Measurements from ENCODE around the gene CD22. TPM values are rescaled to one million over a fixed set of nuclear protein-coding genes. Genes with fewer than 3 reads are reported as not detected.

Gene CD22
- total RNA-seq, 1 donor from 2014 or later = 4.7 TPM

- peaks cover 0 to 3% (median 0%) of the 10 kb centered on the region in 3 donors for H3K4me1 ChIP-seq (ENCODE audit: control insufficient read depth in 3 of 3, insufficient read depth in 3 of 3, low read length in 3 of 3)
- H3K36me3 ChIP-seq (ENCODE audit: control insufficient read depth in 3 of 3, insufficient read depth in 3 of 3, low read length in 3 of 3) = no peaks in the 10 kb centered on the region
- H3K27ac ChIP-seq (ENCODE audit: low read depth, low read length) = no peak overlapping the region
- no peak overlapping the region for H3K9ac ChIP-seq (ENCODE audit: low read depth in 1 of 3, low read length in 3 of 3)
- no peaks in the 10 kb centered on the region for H3K9me3 ChIP-seq (ENCODE audit: control insufficient read depth in 3 of 3, low read length in 3 of 3)
- H3K4me3 ChIP-seq (ENCODE audit: low read length in 3 of 3) = no peak overlapping the region
- H3K27me3 ChIP-seq (ENCODE audit: control insufficient read depth in 3 of 3, insufficient read depth in 3 of 3, low read length in 3 of 3) = peaks cover 14 to 37% (median 31%) of the 10 kb centered on the region in 3 donors
Measured at GRCh38 chr19:35346193-35347052, 17.4 kb downstream of the CD22 start.

GRCh38 chr19:35347171-35347929, 18.4 kb downstream of the CD22 start, which contains the start of gene FFAR1:
Gene FFAR1 (plus strand): TSS chr19:35347902. CDS start chr19:35351552, 3,650 bp downstream.
- Histone ChIP-seq H3K9me3 (ENCODE audit: control insufficient read depth in 3 of 3, low read length in 3 of 3) (no peaks in the 10 kb centered on the region), H3K27me3 (ENCODE audit: control insufficient read depth in 3 of 3, insufficient read depth in 3 of 3, low read length in 3 of 3) (peaks cover 13 to 42% (median 40%) of the 10 kb centered on the region in 3 donors), H3K36me3 (ENCODE audit: control insufficient read depth in 3 of 3, insufficient read depth in 3 of 3, low read length in 3 of 3) (no peaks in the 10 kb centered on the region), H3K4me1 (ENCODE audit: control insufficient read depth in 3 of 3, insufficient read depth in 3 of 3, low read length in 3 of 3) (peaks cover 0 to 3% (median 0%) of the 10 kb centered on the region in 3 donors), H3K27ac (ENCODE audit: low read depth, low read length) (no peak within 1 kb of the TSS), H3K4me3 (ENCODE audit: low read length in 3 of 3) (no peak within 1 kb of the TSS), H3K9ac (ENCODE audit: low read depth in 1 of 3, low read length in 3 of 3) (no peak within 1 kb of the TSS)

- H3K27ac ChIP-seq (ENCODE audit: low read depth, low read length) = no peak overlapping the region
- peaks cover 15 to 44% (median 43%) of the 10 kb centered on the region in 3 donors for H3K27me3 ChIP-seq (ENCODE audit: control insufficient read depth in 3 of 3, insufficient read depth in 3 of 3, low read length in 3 of 3)
- H3K4me3 ChIP-seq (ENCODE audit: low read length in 3 of 3) = no peak overlapping the region
- no peak overlapping the region for H3K9ac ChIP-seq (ENCODE audit: low read depth in 1 of 3, low read length in 3 of 3)
- peaks cover 0 to 3% (median 0%) of the 10 kb centered on the region in 3 donors for H3K4me1 ChIP-seq (ENCODE audit: control insufficient read depth in 3 of 3, insufficient read depth in 3 of 3, low read length in 3 of 3)
- H3K36me3 ChIP-seq (ENCODE audit: control insufficient read depth in 3 of 3, insufficient read depth in 3 of 3, low read length in 3 of 3) = no peaks in the 10 kb centered on the region
- H3K9me3 ChIP-seq (ENCODE audit: control insufficient read depth in 3 of 3, low read length in 3 of 3) = no peaks in the 10 kb centered on the region
Measured at GRCh38 chr19:35347930-35348298, 18.9 kb downstream of the CD22 start.

- H3K9ac ChIP-seq (ENCODE audit: low read depth in 1 of 3, low read length in 3 of 3) = no peak overlapping the region
- H3K36me3 ChIP-seq (ENCODE audit: control insufficient read depth in 3 of 3, insufficient read depth in 3 of 3, low read length in 3 of 3) = no peaks in the 10 kb centered on the region
- no peaks in the 10 kb centered on the region for H3K9me3 ChIP-seq (ENCODE audit: control insufficient read depth in 3 of 3, low read length in 3 of 3)
- peaks cover 12 to 50% (median 43%) of the 10 kb centered on the region in 3 donors for H3K27me3 ChIP-seq (ENCODE audit: control insufficient read depth in 3 of 3, insufficient read depth in 3 of 3, low read length in 3 of 3)
- no peak overlapping the region for H3K27ac ChIP-seq (ENCODE audit: low read depth, low read length)
- H3K4me3 ChIP-seq (ENCODE audit: low read length in 3 of 3) = no peak overlapping the region
- peaks cover 0 to 3% (median 0%) of the 10 kb centered on the region in 3 donors for H3K4me1 ChIP-seq (ENCODE audit: control insufficient read depth in 3 of 3, insufficient read depth in 3 of 3, low read length in 3 of 3)
Measured at GRCh38 chr19:35348911-35349611, 20.1 kb downstream of the CD22 start.

- no peak overlapping the region for H3K9ac ChIP-seq (ENCODE audit: low read depth in 1 of 3, low read length in 3 of 3)
- H3K36me3 ChIP-seq (ENCODE audit: control insufficient read depth in 3 of 3, insufficient read depth in 3 of 3, low read length in 3 of 3) = no peaks in the 10 kb centered on the region
- no peak overlapping the region for H3K4me3 ChIP-seq (ENCODE audit: low read length in 3 of 3)
- H3K9me3 ChIP-seq (ENCODE audit: control insufficient read depth in 3 of 3, low read length in 3 of 3) = no peaks in the 10 kb centered on the region
- H3K27ac ChIP-seq (ENCODE audit: low read depth, low read length) = no peak overlapping the region
- H3K27me3 ChIP-seq (ENCODE audit: control insufficient read depth in 3 of 3, insufficient read depth in 3 of 3, low read length in 3 of 3) = peaks cover 12 to 42% (median 40%) of the 10 kb centered on the region in 3 donors
- peaks cover 0 to 3% (median 0%) of the 10 kb centered on the region in 3 donors for H3K4me1 ChIP-seq (ENCODE audit: control insufficient read depth in 3 of 3, insufficient read depth in 3 of 3, low read length in 3 of 3)
Measured at GRCh38 chr19:35349614-35350521, 20.9 kb downstream of the CD22 start.

DNA sequence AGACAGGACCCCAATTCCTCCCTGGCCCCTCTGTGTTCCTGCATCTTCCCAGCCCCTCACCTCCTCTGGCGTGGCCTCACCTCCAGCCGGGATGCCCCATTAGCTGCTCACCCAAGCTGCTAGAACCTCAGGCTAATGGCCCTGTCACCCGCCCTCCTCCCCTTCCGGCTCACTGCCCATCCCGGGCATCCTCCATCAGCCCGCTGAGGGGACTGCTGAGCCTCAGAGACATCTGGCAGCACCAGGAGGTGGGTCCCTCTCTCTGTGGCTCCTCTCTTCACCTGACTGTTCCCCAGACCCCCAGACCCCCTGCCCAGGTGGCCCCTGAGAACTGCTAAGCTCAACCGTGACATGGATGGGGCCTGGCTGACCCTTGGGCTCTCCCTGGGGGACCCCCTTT, 21.6 kb downstream of the CD22 start:
- H3K27me3 ChIP-seq (ENCODE audit: control insufficient read depth in 3 of 3, insufficient read depth in 3 of 3, low read length in 3 of 3) = peaks cover 9 to 44% (median 38%) of the 10 kb centered on the region in 3 donors
- peaks cover 0 to 3% (median 0%) of the 10 kb centered on the region in 3 donors for H3K4me1 ChIP-seq (ENCODE audit: control insufficient read depth in 3 of 3, insufficient read depth in 3 of 3, low read length in 3 of 3)

DNA sequence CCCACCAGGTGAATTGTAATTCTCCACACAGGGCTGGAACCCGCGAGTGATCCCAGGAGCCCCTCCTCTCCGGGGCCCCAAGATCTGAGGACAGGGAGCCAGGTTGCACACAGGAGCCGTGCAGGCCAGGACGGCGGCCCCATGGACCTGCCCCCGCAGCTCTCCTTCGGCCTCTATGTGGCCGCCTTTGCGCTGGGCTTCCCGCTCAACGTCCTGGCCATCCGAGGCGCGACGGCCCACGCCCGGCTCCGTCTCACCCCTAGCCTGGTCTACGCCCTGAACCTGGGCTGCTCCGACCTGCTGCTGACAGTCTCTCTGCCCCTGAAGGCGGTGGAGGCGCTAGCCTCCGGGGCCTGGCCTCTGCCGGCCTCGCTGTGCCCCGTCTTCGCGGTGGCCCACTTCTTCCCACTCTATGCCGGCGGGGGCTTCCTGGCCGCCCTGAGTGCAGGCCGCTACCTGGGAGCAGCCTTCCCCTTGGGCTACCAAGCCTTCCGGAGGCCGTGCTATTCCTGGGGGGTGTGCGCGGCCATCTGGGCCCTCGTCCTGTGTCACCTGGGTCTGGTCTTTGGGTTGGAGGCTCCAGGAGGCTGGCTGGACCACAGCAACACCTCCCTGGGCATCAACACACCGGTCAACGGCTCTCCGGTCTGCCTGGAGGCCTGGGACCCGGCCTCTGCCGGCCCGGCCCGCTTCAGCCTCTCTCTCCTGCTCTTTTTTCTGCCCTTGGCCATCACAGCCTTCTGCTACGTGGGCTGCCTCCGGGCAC, 22.6 kb downstream of the CD22 start:
- Histone ChIP-seq H3K27me3 (ENCODE audit: control insufficient read depth in 3 of 3, insufficient read depth in 3 of 3, low read length in 3 of 3) (peaks cover 7 to 34% (median 30%) of the 10 kb centered on the region in 3 donors), H3K4me1 (ENCODE audit: control insufficient read depth in 3 of 3, insufficient read depth in 3 of 3, low read length in 3 of 3) (peaks cover 0 to 3% (median 0%) of the 10 kb centered on the region in 3 donors), H3K36me3 (ENCODE audit: control insufficient read depth in 3 of 3, insufficient read depth in 3 of 3, low read length in 3 of 3) (no peaks in the 10 kb centered on the region), H3K4me3 (ENCODE audit: low read length in 3 of 3) (no peak overlapping the region), H3K9me3 (ENCODE audit: control insufficient read depth in 3 of 3, low read length in 3 of 3) (no peaks in the 10 kb centered on the region), H3K27ac (ENCODE audit: low read depth, low read length) (no peak overlapping the region), H3K9ac (ENCODE audit: low read depth in 1 of 3, low read length in 3 of 3) (no peak overlapping the region)

More for the DNA sequence above, 21.6 kb downstream of the CD22 start:
- no peak overlapping the region for H3K4me3 ChIP-seq (ENCODE audit: low read length in 3 of 3)
- H3K36me3 ChIP-seq (ENCODE audit: control insufficient read depth in 3 of 3, insufficient read depth in 3 of 3, low read length in 3 of 3) = no peaks in the 10 kb centered on the region
- no peaks in the 10 kb centered on the region for H3K9me3 ChIP-seq (ENCODE audit: control insufficient read depth in 3 of 3, low read length in 3 of 3)
- H3K27ac ChIP-seq (ENCODE audit: low read depth, low read length) = no peak overlapping the region
- H3K9ac ChIP-seq (ENCODE audit: low read depth in 1 of 3, low read length in 3 of 3) = no peak overlapping the region

DNA sequence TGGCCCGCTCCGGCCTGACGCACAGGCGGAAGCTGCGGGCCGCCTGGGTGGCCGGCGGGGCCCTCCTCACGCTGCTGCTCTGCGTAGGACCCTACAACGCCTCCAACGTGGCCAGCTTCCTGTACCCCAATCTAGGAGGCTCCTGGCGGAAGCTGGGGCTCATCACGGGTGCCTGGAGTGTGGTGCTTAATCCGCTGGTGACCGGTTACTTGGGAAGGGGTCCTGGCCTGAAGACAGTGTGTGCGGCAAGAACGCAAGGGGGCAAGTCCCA, 23.1 kb downstream of the CD22 start:
- H3K27ac ChIP-seq (ENCODE audit: low read depth, low read length) = no peak overlapping the region
- no peak overlapping the region for H3K4me3 ChIP-seq (ENCODE audit: low read length in 3 of 3)
- peaks cover 7 to 30% (median 30%) of the 10 kb centered on the region in 3 donors for H3K27me3 ChIP-seq (ENCODE audit: control insufficient read depth in 3 of 3, insufficient read depth in 3 of 3, low read length in 3 of 3)
- no peak overlapping the region for H3K9ac ChIP-seq (ENCODE audit: low read depth in 1 of 3, low read length in 3 of 3)
- peaks cover 0 to 3% (median 0%) of the 10 kb centered on the region in 3 donors for H3K4me1 ChIP-seq (ENCODE audit: control insufficient read depth in 3 of 3, insufficient read depth in 3 of 3, low read length in 3 of 3)
- no peaks in the 10 kb centered on the region for H3K36me3 ChIP-seq (ENCODE audit: control insufficient read depth in 3 of 3, insufficient read depth in 3 of 3, low read length in 3 of 3)
- H3K9me3 ChIP-seq (ENCODE audit: control insufficient read depth in 3 of 3, low read length in 3 of 3) = no peaks in the 10 kb centered on the region

Measured in skeletal muscle tissue (tissue), 4 donors.